Naive thymus-derived CD4-positive, alpha-beta T cell (primary cell): ENCODE results near the gene FILIP1L. TPM values are rescaled to one million over a fixed set of nuclear protein-coding genes. Genes with fewer than 3 reads are reported as not detected.

Experiments used
- ATAC-seq: fragments of 150-1000 bp; cut with Tn5 transposase; 2 replicates; pipeline ENCODE4 v1.10.0; 2021; ENCODE audit warnings: mild to moderate bottlenecking, moderate library complexity
- CTCF ChIA-PET: fragments of 350-600 bp; sonication (Branson Sonifier 250); formaldehyde crosslinking; loops from one replicate; lab custom pipeline; 2021; ENCODE audit warnings: antibody characterized with exemption; lab: Charles Lee
- POLR2A ChIA-PET: fragments of 350-600 bp; sonication (Branson Sonifier 250); formaldehyde crosslinking; loops from one replicate; lab custom pipeline; 2021; ENCODE audit warnings: antibody characterized with exemption, inconsistent platforms; lab: Charles Lee
- DNase-seq, 9 donors: peaks; one replicate each; pipeline versions ENCODE4 v3.0.0 to v3.0.0-alpha.2; 2020 to 2022; ENCODE audit warnings: mixed read lengths in 1 of 9
- H3K27ac ChIP-seq: one replicate; pipeline ENCODE4 v1.7.0; 2013; ENCODE audit warnings: mild to moderate bottlenecking, low read depth, low read length, moderate library complexity
- H3K27me3 ChIP-seq, 2 donors: one replicate each; pipeline ENCODE4 v1.7.0; 2013; ENCODE audit warnings: low read length in 2 of 2, mild to moderate bottlenecking in 2 of 2, moderate library complexity in 2 of 2; ENCODE audit not compliant: control insufficient read depth in 2 of 2, insufficient read depth in 2 of 2
- H3K36me3 ChIP-seq, 3 experiments: 1 replicate in 2 of 3; 2 replicates in 1 of 3; pipeline ENCODE4 v1.7.0; 2013; ENCODE audit warnings: low read length in 3 of 3, mild to moderate bottlenecking in 3 of 3, moderate library complexity in 1 of 3; ENCODE audit not compliant: insufficient read depth in 3 of 3, control insufficient read depth in 2 of 3
- H3K4me1 ChIP-seq, 2 donors: one replicate each; pipeline ENCODE4 v1.7.0; 2013; ENCODE audit warnings: low read length in 2 of 2, mild to moderate bottlenecking in 2 of 2, moderate library complexity in 1 of 2; ENCODE audit not compliant: control insufficient read depth in 2 of 2, insufficient read depth in 2 of 2
- H3K4me3 ChIP-seq: 2 replicates; pipeline ENCODE4 v1.7.0; 2013; ENCODE audit warnings: mild to moderate bottlenecking, low read length
- H3K9me3 ChIP-seq, 3 experiments: 1 replicate in 2 of 3; 2 replicates in 1 of 3; pipeline ENCODE4 v1.7.0; 2013; ENCODE audit warnings: low read length in 3 of 3; ENCODE audit not compliant: control insufficient read depth in 2 of 3
- H3K27ac Mint-ChIP-seq, 9 donors: one replicate each; pipeline ENCODE4 v1.8.0; 2020 to 2022; ENCODE audit warnings: mixed read lengths in 9 of 9, mild to moderate bottlenecking in 8 of 9, moderate library complexity in 5 of 9, inconsistent platforms in 2 of 9
- H3K27me3 Mint-ChIP-seq, 5 donors: one replicate each; pipeline ENCODE4 v1.8.0; 2021 to 2022; ENCODE audit warnings: mixed read lengths in 5 of 5, mild to moderate bottlenecking in 1 of 5
- H3K36me3 Mint-ChIP-seq, 5 donors: one replicate each; pipeline ENCODE4 v1.8.0; 2020 to 2022; ENCODE audit warnings: mixed read lengths in 5 of 5, mild to moderate bottlenecking in 3 of 5, inconsistent platforms in 1 of 5
- H3K4me1 Mint-ChIP-seq, 7 donors: one replicate each; pipeline ENCODE4 v1.8.0; 2020 to 2022; ENCODE audit warnings: mixed read lengths in 7 of 7, mild to moderate bottlenecking in 3 of 7, inconsistent platforms in 1 of 7
- H3K4me3 Mint-ChIP-seq, 10 donors: one replicate each; pipeline ENCODE4 v1.8.0; 2020 to 2022; ENCODE audit warnings: mild to moderate bottlenecking in 10 of 10, mixed read lengths in 10 of 10, moderate library complexity in 6 of 10, inconsistent platforms in 2 of 10
- H3K9me3 Mint-ChIP-seq, 11 donors: one replicate each; pipeline ENCODE4 v1.8.0; 2020 to 2022; ENCODE audit warnings: mixed read lengths in 11 of 11, mild to moderate bottlenecking in 4 of 11, inconsistent platforms in 1 of 11, moderate library complexity in 1 of 11
- intact Hi-C, 2 donors: fragments of 100-400 bp; cut with micrococcal nuclease; formaldehyde crosslinking; loops; one replicate each; pipeline ENCODE4 v1.15.1; 2023
- polyA plus RNA-seq, 2 donors: library from polyadenylated mRNA; unstranded; fragments of 300-500 nt; fragmentation: Illumina TruSeq; gene quantifications; one replicate each; pipeline ENCODE4 v1.2.3, GENCODE V29; 2021
- total RNA-seq, 6 experiments: library from RNA in 5 of 6; stranded (reverse) in 5 of 6; gene quantifications; 1 replicate in 5 of 6; 2 replicates in 1 of 6; pipeline ENCODE4 v1.2.3 and lab custom pipeline; 2021 to 2026

FILIP1L gene
- total and polyA plus RNA-seq, 7 experiments from 2014 or later, result 0.13 to 6.7 (median 0.39) TPM; not detected in 2

DNA sequence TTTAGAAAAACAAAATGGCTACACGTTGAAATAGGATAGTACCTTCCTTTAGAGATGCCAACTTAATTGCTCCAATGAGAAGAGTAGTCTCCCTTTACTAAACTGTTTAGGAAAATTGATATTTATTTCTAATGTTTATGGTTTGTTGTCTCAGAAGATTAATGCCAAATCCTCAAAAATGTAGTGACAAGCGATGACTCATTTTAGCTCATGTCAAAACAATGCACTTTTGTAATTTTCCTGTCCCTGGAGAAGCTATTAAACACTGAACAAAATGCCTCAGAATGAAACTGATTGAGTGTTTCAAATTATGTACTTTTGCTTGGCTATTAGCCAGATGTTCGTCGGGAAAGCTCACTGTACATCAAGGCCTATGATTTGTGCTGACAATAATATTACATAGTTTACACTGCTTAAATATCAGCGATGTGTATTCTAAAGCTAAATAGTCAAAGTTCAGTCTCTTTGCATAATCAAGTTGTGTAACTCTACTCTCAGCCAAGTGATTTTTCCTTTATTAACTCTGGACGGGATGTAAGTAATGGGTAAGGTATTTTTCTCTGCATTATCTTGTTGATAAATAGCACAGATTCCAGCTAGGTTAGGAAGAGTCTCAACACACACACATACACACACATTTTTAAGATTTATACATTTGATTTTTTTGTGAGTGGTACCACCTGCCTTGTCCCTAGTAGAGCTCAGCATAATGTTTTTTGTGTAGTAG, 212.9 kb downstream of the FILIP1L start:
- ChIA-PET POLR2A (no interaction called here), CTCF (no interaction called here)
- no peaks in the 10 kb centered on the region for H3K27me3 Mint-ChIP-seq
- intact Hi-C loops, result no loop called here
- Histone ChIP-seq H3K9me3 (no peaks in the 10 kb centered on the region), H3K4me1 (no peaks in the 10 kb centered on the region), H3K27ac (no peak overlapping the region), H3K27me3 (no peaks in the 10 kb centered on the region), H3K4me3 (no peak overlapping the region), H3K36me3 (no peaks in the 10 kb centered on the region)
- H3K36me3 Mint-ChIP-seq, result peaks cover 0 to 12% (median 2%) of the 10 kb centered on the region in 5 donors
- no peak for DNase-seq
- H3K4me3 Mint-ChIP-seq, result no peak overlapping the region
- H3K27ac Mint-ChIP-seq, result peak overlapping the region in 1 of 9 donors; percentile 27
- H3K9me3 Mint-ChIP-seq, result no peaks in the 10 kb centered on the region
- H3K4me1 Mint-ChIP-seq, result peaks cover 0 to 9% (median 5%) of the 10 kb centered on the region in 7 donors
- ATAC-seq, result peak; percentile 60

GRCh38 chr3:99900248-99900647, 214.1 kb downstream of the FILIP1L start:
- DNase-seq (no peak), ATAC-seq (no peak)
- Histone ChIP-seq H3K4me1 (no peaks in the 10 kb centered on the region), H3K27ac (no peak overlapping the region), H3K27me3 (no peaks in the 10 kb centered on the region), H3K9me3 (no peaks in the 10 kb centered on the region), H3K4me3 (no peak overlapping the region), H3K36me3 (no peaks in the 10 kb centered on the region)
- Mint-ChIP-seq H3K4me1 (peaks cover 3 to 19% (median 13%) of the 10 kb centered on the region in 7 donors), H3K36me3 (peaks cover 0 to 23% (median 10%) of the 10 kb centered on the region in 5 donors), H3K9me3 (no peaks in the 10 kb centered on the region), H3K4me3 (no peak overlapping the region), H3K27ac (no peak overlapping the region), H3K27me3 (no peaks in the 10 kb centered on the region)
- ChIA-PET CTCF (no interaction called here), POLR2A (no interaction called here)
- intact Hi-C loops, result no loop called here

GRCh38 chr3:99899603-99900002, 214.7 kb downstream of the FILIP1L start:
- Histone ChIP-seq H3K4me3 (no peak overlapping the region), H3K9me3 (no peaks in the 10 kb centered on the region), H3K4me1 (no peaks in the 10 kb centered on the region), H3K27me3 (no peaks in the 10 kb centered on the region), H3K36me3 (no peaks in the 10 kb centered on the region), H3K27ac (no peak overlapping the region)
- peaks cover 0 to 16% (median 9%) of the 10 kb centered on the region in 5 donors for H3K36me3 Mint-ChIP-seq
- intact Hi-C loops, result no loop called here
- no peak for DNase-seq
- no peak overlapping the region for H3K27ac Mint-ChIP-seq
- ATAC-seq, result no peak
- peaks cover 5 to 17% (median 7%) of the 10 kb centered on the region in 7 donors for H3K4me1 Mint-ChIP-seq
- no peaks in the 10 kb centered on the region for H3K9me3 Mint-ChIP-seq
- ChIA-PET CTCF (no interaction called here), POLR2A (no interaction called here)
- no peaks in the 10 kb centered on the region for H3K27me3 Mint-ChIP-seq
- H3K4me3 Mint-ChIP-seq, result no peak overlapping the region

GRCh38 chr3:99896482-99896881, 217.8 kb downstream of the FILIP1L start:
- DNase-seq (no peak), ATAC-seq (no peak)
- Histone ChIP-seq H3K36me3 (no peaks in the 10 kb centered on the region), H3K27ac (no peak overlapping the region), H3K4me3 (no peak overlapping the region), H3K27me3 (no peaks in the 10 kb centered on the region), H3K9me3 (no peaks in the 10 kb centered on the region), H3K4me1 (no peaks in the 10 kb centered on the region)
- intact Hi-C loops, result no loop called here
- H3K9me3 Mint-ChIP-seq, result no peaks in the 10 kb centered on the region
- ChIA-PET POLR2A (no interaction called here), CTCF (interaction anchor here (0.7 kb wide), 1 partner anchor 1052 kb away, joined by 3 read pairs; no protein-coding TSS in a partner anchor)
- no peak overlapping the region for H3K27ac Mint-ChIP-seq
- peaks cover 5 to 15% (median 10%) of the 10 kb centered on the region in 7 donors for H3K4me1 Mint-ChIP-seq
- no peaks in the 10 kb centered on the region for H3K27me3 Mint-ChIP-seq
- no peak overlapping the region for H3K4me3 Mint-ChIP-seq
- peaks cover 0 to 21% (median 11%) of the 10 kb centered on the region in 5 donors for H3K36me3 Mint-ChIP-seq

- intact Hi-C loops, result no loop called here
- CTCF ChIA-PET, result interaction anchor here (0.7 kb wide), 1 partner anchor 1051 kb away, joined by 3 read pairs; no protein-coding TSS in a partner anchor
Measured at GRCh38 chr3:99895703-99896441, 218.4 kb downstream of the FILIP1L start.

DNA sequence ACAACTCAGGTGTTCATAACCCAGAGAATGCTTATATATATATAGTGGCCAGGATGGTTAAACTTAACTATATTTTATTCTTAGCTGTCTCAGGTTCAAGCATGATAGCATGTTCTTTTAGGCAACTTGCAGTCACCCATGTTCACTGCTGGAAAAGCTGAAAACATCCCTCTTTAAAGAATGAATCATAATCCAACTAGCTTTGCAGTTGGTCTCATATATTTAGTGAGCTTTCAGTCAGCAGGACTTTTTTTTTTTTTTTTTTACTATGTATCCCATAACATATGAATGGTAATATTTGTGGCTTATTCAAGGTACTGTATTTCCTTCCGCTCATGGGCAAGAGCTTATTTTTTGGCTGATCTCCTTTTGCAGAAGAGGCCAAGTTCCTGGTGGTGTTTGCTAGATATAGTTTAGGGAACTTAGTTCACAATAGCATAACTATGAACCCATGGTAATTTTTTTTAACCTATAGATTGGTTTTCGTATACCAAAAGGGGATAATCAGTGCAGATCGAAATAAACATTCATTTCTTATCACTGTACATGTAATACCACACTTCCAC, 219.1 kb downstream of the FILIP1L start:
- Mint-ChIP-seq H3K27ac (no peak overlapping the region), H3K4me1 (peaks cover 4 to 13% (median 10%) of the 10 kb centered on the region in 7 donors), H3K9me3 (peaks cover 0 to 4% (median 0%) of the 10 kb centered on the region in 11 donors), H3K27me3 (no peaks in the 10 kb centered on the region), H3K36me3 (peaks cover 0 to 21% (median 16%) of the 10 kb centered on the region in 5 donors), H3K4me3 (no peak overlapping the region)
- ATAC-seq (peak; percentile 51), DNase-seq (no peak)
- H3K36me3 ChIP-seq, result no peaks in the 10 kb centered on the region
- intact Hi-C loops, result no loop called here
- POLR2A ChIA-PET, result no interaction called here
- H3K4me1 ChIP-seq, result no peaks in the 10 kb centered on the region
- H3K27ac ChIP-seq, result no peak overlapping the region
- H3K4me3 ChIP-seq, result no peak overlapping the region
- H3K9me3 ChIP-seq, result no peaks in the 10 kb centered on the region
- H3K27me3 ChIP-seq, result no peaks in the 10 kb centered on the region
- CTCF ChIA-PET, result no interaction called here

More at GRCh38 chr3:99895703-99896441, 218.4 kb downstream of the FILIP1L start:
- POLR2A ChIA-PET, result no interaction called here
- no peak overlapping the region for H3K4me3 ChIP-seq
- no peaks in the 10 kb centered on the region for H3K27me3 ChIP-seq
- DNase-seq (no peak), ATAC-seq (peak; percentile 81)
- no peak overlapping the region for H3K4me3 Mint-ChIP-seq
- H3K36me3 ChIP-seq, result no peaks in the 10 kb centered on the region
- H3K27me3 Mint-ChIP-seq, result no peaks in the 10 kb centered on the region
- H3K4me1 ChIP-seq, result no peaks in the 10 kb centered on the region
- H3K9me3 ChIP-seq, result no peaks in the 10 kb centered on the region
- H3K4me1 Mint-ChIP-seq, result peaks cover 5 to 13% (median 10%) of the 10 kb centered on the region in 7 donors
- no peak overlapping the region for H3K27ac ChIP-seq
- peaks cover 0 to 21% (median 11%) of the 10 kb centered on the region in 5 donors for H3K36me3 Mint-ChIP-seq
- H3K27ac Mint-ChIP-seq, result no peak overlapping the region
- H3K9me3 Mint-ChIP-seq, result no peaks in the 10 kb centered on the region
